GM20000 (cell line): ENCODE data around the gene ZFP82.

ENCODE experiments used
- DNase-seq: peaks from one replicate; pipeline ENCODE4 v3.0.0; 2012; ENCODE audit warnings: low spot score
- TF ChIP-seq, protein P1 (sequence below): IDR thresholded peaks from 2 replicates; pipeline ENCODE4 v1.5.1; 2012; ENCODE audit warnings: mild to moderate bottlenecking, control low read depth; ENCODE audit errors: extremely low read depth, missing control alignments

ZFP82 gene

DNA sequence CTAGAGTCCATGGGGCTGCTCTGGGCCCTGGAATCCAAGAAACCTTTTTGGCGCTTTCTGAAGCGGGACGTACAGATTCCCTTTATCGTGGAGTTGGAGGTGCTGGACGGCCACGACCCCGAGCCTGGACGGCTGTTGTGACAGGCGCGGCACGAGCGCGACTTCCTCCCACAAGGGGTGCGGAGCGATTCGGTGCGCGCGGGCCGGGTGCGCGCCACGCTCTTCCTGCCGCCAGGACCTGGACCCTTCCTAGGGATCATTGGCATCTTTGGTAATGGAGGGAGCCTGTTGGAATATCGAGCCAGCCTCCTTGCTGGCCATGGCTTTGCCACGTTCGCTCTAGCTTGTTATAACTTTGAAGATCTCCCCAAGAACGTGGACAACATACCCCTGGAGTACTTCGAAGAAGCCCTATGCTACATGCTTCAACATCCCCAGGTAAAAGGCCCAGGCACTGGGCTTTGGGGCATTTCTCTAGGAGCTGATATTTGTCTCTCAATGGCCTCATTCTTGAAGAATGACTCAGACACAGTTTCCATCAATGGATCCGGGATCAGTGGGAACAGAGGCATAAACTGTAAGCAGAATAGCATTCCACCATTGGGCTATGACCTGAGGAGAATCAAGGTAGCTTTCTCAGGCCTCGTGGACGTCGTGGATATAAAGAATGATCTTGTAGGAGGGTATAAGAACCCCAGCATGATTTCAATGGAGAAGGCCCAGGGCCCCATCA lies 3.5 kb upstream of the ZFP82 start:
- DNase-seq, result no peak
- TF ChIP-seq, protein P1, sequence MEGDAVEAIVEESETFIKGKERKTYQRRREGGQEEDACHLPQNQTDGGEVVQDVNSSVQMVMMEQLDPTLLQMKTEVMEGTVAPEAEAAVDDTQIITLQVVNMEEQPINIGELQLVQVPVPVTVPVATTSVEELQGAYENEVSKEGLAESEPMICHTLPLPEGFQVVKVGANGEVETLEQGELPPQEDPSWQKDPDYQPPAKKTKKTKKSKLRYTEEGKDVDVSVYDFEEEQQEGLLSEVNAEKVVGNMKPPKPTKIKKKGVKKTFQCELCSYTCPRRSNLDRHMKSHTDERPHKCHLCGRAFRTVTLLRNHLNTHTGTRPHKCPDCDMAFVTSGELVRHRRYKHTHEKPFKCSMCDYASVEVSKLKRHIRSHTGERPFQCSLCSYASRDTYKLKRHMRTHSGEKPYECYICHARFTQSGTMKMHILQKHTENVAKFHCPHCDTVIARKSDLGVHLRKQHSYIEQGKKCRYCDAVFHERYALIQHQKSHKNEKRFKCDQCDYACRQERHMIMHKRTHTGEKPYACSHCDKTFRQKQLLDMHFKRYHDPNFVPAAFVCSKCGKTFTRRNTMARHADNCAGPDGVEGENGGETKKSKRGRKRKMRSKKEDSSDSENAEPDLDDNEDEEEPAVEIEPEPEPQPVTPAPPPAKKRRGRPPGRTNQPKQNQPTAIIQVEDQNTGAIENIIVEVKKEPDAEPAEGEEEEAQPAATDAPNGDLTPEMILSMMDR, result no peak

DNA sequence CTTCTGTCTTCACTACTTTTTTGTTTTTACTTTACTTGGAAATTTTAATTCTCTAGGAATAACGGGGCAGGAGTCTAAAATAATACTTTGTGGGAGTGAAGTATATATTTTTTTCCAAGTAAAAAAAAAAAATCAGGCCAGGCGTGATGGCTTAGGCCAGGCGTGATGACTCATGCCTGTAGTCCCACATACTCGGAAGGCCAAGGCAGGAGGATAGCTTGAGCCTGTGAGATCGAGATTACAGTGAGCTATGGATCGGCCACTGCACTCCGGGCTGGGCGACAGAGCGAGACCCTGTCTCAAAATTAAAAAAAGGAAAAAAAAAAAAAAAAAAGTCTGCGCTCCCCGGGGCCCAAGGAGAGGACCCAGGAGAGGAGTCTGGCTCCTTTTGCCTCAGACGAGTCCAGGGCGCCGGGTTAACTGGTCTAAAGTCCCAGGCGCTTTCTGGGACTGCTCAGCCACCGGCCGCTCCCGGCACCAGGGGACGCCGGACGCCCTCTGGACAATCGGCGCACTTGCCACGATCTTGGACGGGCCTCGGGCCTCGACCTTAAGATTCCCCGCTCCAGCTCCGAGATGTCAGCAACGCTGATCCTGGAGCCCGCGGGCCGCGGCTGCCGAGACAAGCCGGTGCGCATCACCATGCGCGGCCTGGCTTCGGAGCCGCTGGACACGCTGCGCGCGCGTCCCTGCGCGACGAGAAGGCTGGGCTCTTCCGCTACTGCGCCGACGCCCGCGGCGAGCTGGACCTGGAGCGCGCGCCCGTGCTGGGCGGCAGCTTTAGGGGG lies 2.7 kb upstream of the ZFP82 start:
- TF ChIP-seq, protein P1, result no peak
- DNase-seq, result no peak

DNA sequence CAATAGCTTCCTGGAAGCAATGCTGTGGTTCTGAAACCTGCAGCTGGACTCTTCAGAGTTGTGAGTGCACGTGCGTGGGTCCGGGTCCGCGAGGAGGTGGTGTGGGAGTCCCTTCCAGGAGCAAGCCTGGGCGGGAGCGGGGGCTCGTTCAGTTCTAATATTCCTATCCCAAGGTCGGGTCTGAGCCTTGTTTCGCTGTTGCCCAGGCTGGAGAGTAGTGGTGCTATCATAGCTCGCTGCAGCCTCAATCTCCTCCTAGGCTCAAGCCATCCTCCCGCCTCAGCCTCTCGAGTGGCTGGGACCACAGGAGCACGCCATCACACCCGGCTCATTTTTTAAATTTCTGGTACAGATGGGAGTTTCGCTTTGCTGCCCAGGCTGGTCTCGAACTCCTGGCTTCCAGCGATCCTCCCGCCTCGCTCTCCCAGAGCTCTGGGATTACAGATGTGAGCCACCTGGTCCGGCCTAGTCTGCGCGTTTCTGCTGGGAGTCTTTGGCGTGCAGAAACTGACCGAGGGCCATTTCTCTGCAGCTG lies 625 bp downstream of the ZFP82 start:
- no peak for DNase-seq
- TF ChIP-seq, protein P1, result no peak

DNA sequence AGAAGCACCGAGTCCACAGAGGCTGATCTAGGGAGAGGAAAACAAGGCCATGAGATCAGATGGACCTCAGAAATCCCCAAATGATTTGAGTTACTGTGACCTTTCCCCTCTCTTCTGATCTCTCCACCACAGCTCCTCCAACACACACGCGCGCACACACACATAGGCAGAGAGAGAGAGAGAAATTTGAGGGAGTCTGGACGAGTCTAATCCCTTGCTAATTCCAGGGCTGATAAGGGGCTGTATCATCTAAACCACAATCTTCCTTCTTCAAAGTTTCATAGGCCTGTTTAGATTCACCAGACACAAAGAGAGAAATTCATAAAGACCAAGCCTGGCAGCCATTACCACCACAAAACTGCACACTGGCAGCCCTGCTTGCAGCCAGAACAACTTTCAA lies 8.6 kb downstream of the ZFP82 start:
- TF ChIP-seq, protein P1, result no peak
- DNase-seq, result no peak

DNA sequence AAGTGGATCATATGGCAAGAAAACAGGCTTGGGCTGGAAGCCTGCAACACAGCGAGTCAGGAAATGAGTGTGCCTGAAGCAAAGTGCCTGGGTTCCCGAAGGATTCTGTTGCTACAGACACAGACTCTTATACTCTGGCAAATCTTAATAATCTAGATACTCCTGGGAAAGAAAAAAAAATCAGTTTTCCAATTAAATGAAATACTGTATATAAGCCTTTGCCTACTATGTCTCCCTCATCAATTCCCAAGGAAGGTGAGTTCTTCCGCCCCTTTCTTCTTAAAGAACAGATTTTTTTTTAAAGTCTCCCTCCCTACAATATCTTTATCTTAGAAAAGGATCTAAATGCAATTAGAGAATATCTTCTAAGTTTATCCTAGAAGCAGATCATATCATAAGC lies 10.3 kb downstream of the ZFP82 start:
- TF ChIP-seq, protein P1, result no peak
- DNase-seq, result no peak

DNA sequence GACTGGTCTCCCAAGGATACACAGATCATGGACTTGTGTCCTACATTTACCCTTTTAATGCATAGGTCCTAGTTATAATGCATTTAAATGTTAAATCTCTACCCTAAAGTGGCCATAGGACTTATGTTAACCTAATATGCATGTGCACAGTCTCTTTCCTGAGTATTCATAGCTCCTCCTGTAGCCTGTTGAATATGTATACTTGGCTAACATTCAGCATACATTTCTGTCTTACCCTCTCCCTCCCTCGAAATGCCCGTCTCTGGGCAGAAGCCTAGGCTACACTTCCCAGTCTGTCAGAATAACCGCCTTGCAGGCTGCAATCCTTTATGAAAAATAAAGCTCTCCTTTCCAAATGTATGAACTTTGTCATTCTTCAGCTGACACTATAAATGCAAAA lies 13.9 kb downstream of the ZFP82 start:
- TF ChIP-seq, protein P1, result no peak
- DNase-seq, result no peak

DNA sequence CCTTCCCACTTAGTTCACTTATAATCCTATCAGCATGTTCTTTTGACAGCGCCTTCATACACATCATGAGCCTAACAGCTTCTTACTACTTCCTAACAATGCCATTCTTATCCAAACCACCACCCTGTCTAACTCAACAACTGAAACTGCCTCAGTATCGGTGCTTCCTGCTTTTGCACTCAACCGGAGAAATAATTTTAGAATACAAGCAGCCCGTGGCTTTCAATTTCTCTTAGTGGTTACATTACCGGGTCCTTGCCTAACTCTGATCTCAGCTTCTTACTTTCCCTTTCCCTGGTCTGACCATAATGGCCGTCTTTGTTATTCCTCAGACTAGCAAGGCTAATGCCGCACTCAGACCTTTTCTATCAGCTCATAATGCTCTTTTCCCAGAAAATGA lies 17.0 kb downstream of the ZFP82 start:
- no peak for DNase-seq
- TF ChIP-seq, protein P1, result no peak
